Ovary (tissue), 9 donors: ENCODE measurements around the gene NUP210. TPM values are rescaled to one million over a fixed set of nuclear protein-coding genes. Genes with fewer than 3 reads are reported as not detected.

Source experiments
- DNase-seq, 5 donors: peaks; one replicate each; pipeline ENCODE4 v3.0.0-alpha.2; 2019 to 2020
- H3K27ac ChIP-seq, 2 donors: fragments of 200-600 bp; one replicate each; pipeline versions ENCODE4 v1.5.1 to v1.8.0; 2019 to 2022
- H3K27me3 ChIP-seq: fragments of 200-600 bp; one replicate; pipeline ENCODE4 v1.8.0; 2022
- H3K36me3 ChIP-seq: fragments of 200-600 bp; sonication (generic); one replicate; pipeline ENCODE4 v1.5.1; 2019
- H3K4me1 ChIP-seq: one replicate; pipeline ENCODE4 v1.8.1; 2013; ENCODE audit warnings: mild to moderate bottlenecking, moderate library complexity; ENCODE audit not compliant: insufficient read depth
- H3K4me3 ChIP-seq: fragments of 200-600 bp; sonication (generic); one replicate; pipeline ENCODE4 v1.5.1; 2017
- H3K9me3 ChIP-seq, 2 donors: fragments of 200-600 bp in 1 of 2; sonication (generic) in 1 of 2; one replicate each; pipeline versions ENCODE4 v1.5.1 to v1.8.1; 2013 to 2019; ENCODE audit warnings: mild to moderate bottlenecking in 1 of 2, moderate library complexity in 1 of 2
- CTCF ChIP-seq, 3 donors: fragments of 450-650 bp in 2 of 3; fragments of 200-600 bp in 1 of 3; IDR thresholded peaks; one replicate each; pipeline versions ENCODE4 v1.5.1 to v1.8.0; 2016 to 2022; ENCODE audit warnings: antibody characterized with exemption in 3 of 3, mild to moderate bottlenecking in 1 of 3
- EP300 ChIP-seq: sonication (generic); formaldehyde crosslinking; IDR thresholded peaks from one replicate; pipeline ENCODE4 v1.6.1; 2017; ENCODE audit warnings: antibody characterized with exemption
- POLR2A ChIP-seq: fragments of 450-650 bp; IDR thresholded peaks from one replicate; pipeline ENCODE4 v1.6.1; 2017; ENCODE audit warnings: antibody characterized with exemption, mild to moderate bottlenecking, moderate library complexity
- WGBS, 3 donors: extraction: QIAGEN DNeasy Blood & Tissue Kit in 1 of 3; methylation state at CpG; one replicate each; pipeline versions ENCODE4 v1.1.5 to v1.1.7; 2013 to 2017; 5-methylcytosine and 5-hydroxymethylcytosine counted together
- intact Hi-C, 4 donors: fragments of 100-400 bp; cut with DNase I; formaldehyde crosslinking; loops; one replicate each; pipeline versions ENCODE4 v1.11.0 to v1.15.1; 2022 to 2023
- polyA plus RNA-seq, 2 donors: library from polyadenylated mRNA; stranded (reverse); fragments of 200-250 nt in 1 of 2; fragments of 350-450 nt in 1 of 2; fragmentation: Illumina TruSeq in 1 of 2; extraction: RNeasy Lipid Tissue Mini Kit (QIAGEN cat#74804) in 1 of 2; gene quantifications; one replicate each; pipeline ENCODE4 v1.2.3, GENCODE V29; 2013 to 2014
- total RNA-seq, 7 donors: library from RNA; depleted of rRNA in 2 of 7; stranded (reverse); fragments of >200 nt in 2 of 7; fragmentation: NEBNext Ultra II Directional in 3 of 7; extraction: Animal tissue kit (Norgen Biotek cat#: 25700) in 3 of 7; gene quantifications; one replicate each; pipeline versions ENCODE4 v1.1.0 to v1.2.4, GENCODE V29; 2016 to 2023
- donor health status: DM: no; HTN: no; CAD: no; lungs with moderate emphysema.
- donor health status: DM: no; HTN: no; CAD: no.
- donor health status: Bipolar disorder and iron deficiency.
- donor health status: DM: yes; HTN: yes; CAD: no.
- donor health status: DM: no; HTN: no; CAD: no.
- donor health status: DM: yes; HTN: yes; CAD: no.

NUP210 gene
- total and polyA plus RNA-seq, 9 donors = 1.4 to 5.8 (median 3.2) TPM

- no peak for TF ChIP-seq POLR2A
- no peak for TF ChIP-seq EP300
- no peak for TF ChIP-seq CTCF (IDR thresholded peaks at IDR 0.05)
- H3K36me3 ChIP-seq = no peaks in the 10 kb centered on the region
- no peak overlapping the region for H3K4me3 ChIP-seq
- DNase-seq = no peak
- H3K9me3 ChIP-seq = no peaks in the 10 kb centered on the region
- no peak overlapping the region for H3K27ac ChIP-seq
- intact Hi-C loops = no loop called here
- WGBS, 3 donors = 81 to 86% (median 83%) methylated on average over 5 of the region's 5 CpGs
- H3K27me3 ChIP-seq = no peaks in the 10 kb centered on the region
- no peaks in the 10 kb centered on the region for H3K4me1 ChIP-seq
Observed at GRCh38 chr3:13323822-13324221, 96.3 kb downstream of the NUP210 start.

- H3K36me3 ChIP-seq = no peaks in the 10 kb centered on the region
- H3K27me3 ChIP-seq = no peaks in the 10 kb centered on the region
- H3K27ac ChIP-seq = no peak overlapping the region
- 88 to 93% (median 89%) methylated on average over 8 of the region's 8 CpGs for WGBS, 3 donors
- no peak overlapping the region for H3K4me3 ChIP-seq
- H3K4me1 ChIP-seq = no peaks in the 10 kb centered on the region
- H3K9me3 ChIP-seq = no peaks in the 10 kb centered on the region
- no peak for TF ChIP-seq EP300
- no peak for TF ChIP-seq POLR2A
- no peak for TF ChIP-seq CTCF (IDR thresholded peaks at IDR 0.05)
- intact Hi-C loops = no loop called here
- DNase-seq = no peak
Observed at GRCh38 chr3:13322324-13322723, 97.8 kb downstream of the NUP210 start.

GRCh38 chr3:13319564-13320220 lies 100.4 kb downstream of the NUP210 start:
- no peaks in the 10 kb centered on the region for H3K36me3 ChIP-seq
- intact Hi-C loops = no loop called here
- no peak for TF ChIP-seq POLR2A
- no peak for TF ChIP-seq EP300
- TF ChIP-seq CTCF (IDR thresholded peaks at IDR 0.05) = no peak

GRCh38 chr3:13318626-13319470 lies 101.3 kb downstream of the NUP210 start:
- no peak for DNase-seq
- no peaks in the 10 kb centered on the region for H3K4me1 ChIP-seq
- TF ChIP-seq EP300 (no peak), CTCF (IDR thresholded peaks at IDR 0.05) (no peak), POLR2A (no peak)
- no peaks in the 10 kb centered on the region for H3K36me3 ChIP-seq
- intact Hi-C loops = no loop called here
- 91 to 94% (median 92%) methylated on average over 14 of the region's 14 CpGs for WGBS, 3 donors
- H3K9me3 ChIP-seq = no peaks in the 10 kb centered on the region
- H3K4me3 ChIP-seq = no peak overlapping the region
- no peaks in the 10 kb centered on the region for H3K27me3 ChIP-seq
- no peak overlapping the region for H3K27ac ChIP-seq

More at GRCh38 chr3:13319564-13320220, 100.4 kb downstream of the NUP210 start:
- Histone ChIP-seq H3K9me3 (no peaks in the 10 kb centered on the region), H3K27ac (no peak overlapping the region), H3K27me3 (no peaks in the 10 kb centered on the region), H3K4me1 (no peaks in the 10 kb centered on the region), H3K4me3 (no peak overlapping the region)
- no peak for DNase-seq
- 95 to 96% (median 95%) methylated on average over 21 to 22 of the region's 22 CpGs for WGBS, 3 donors
